CD4-positive, alpha-beta T cell treated with Interleukin-15 for 1 hour (primary cell): ENCODE measurements around the gene RASAL3.

Source experiments
- DNase-seq: peaks from one replicate; pipeline ENCODE4 v3.0.0-alpha.2; 2020

RASAL3 gene

GRCh38 chr19:15432629-15433518 lies 31.5 kb downstream of the RASAL3 start:
- peak; percentile 89 for DNase-seq

- DNase-seq, result no peak
These were observed 32.3 kb downstream of the RASAL3 start for GRCh38 chr19:15432018-15432494.

GRCh38 chr19:15431396-15432017 lies 32.8 kb downstream of the RASAL3 start:
- DNase-seq, result no peak

- DNase-seq, result no peak
These were observed 33.7 kb downstream of the RASAL3 start for GRCh38 chr19:15430526-15431120.

GRCh38 chr19:15429825-15430467 lies 34.4 kb downstream of the RASAL3 start:
- DNase-seq, result no peak

- DNase-seq, result no peak
These were observed 35.2 kb downstream of the RASAL3 start for GRCh38 chr19:15428956-15429824.

GRCh38 chr19:15427991-15428471 lies 36.3 kb downstream of the RASAL3 start:
- DNase-seq, result no peak

GRCh38 chr19:15427350-15427700 lies 37.0 kb downstream of the RASAL3 start:
- DNase-seq, result no peak

GRCh38 chr19:15426485-15427349 lies 37.6 kb downstream of the RASAL3 start:
- DNase-seq, result no peak

- DNase-seq, result no peak
These were observed 38.9 kb downstream of the RASAL3 start for GRCh38 chr19:15425321-15425950.

GRCh38 chr19:15424692-15425272 lies 39.6 kb downstream of the RASAL3 start:
- no peak for DNase-seq

GRCh38 chr19:15424121-15424520 lies 40.2 kb downstream of the RASAL3 start:
- no peak for DNase-seq

- no peak for DNase-seq
These were observed 41.2 kb downstream of the RASAL3 start for GRCh38 chr19:15423130-15423529.

GRCh38 chr19:15422296-15423075 lies 41.9 kb downstream of the RASAL3 start:
- no peak for DNase-seq

GRCh38 chr19:15421721-15422260 lies 42.6 kb downstream of the RASAL3 start:
- no peak for DNase-seq

- no peak for DNase-seq
These were observed 43.1 kb downstream of the RASAL3 start for GRCh38 chr19:15421136-15421695.

- DNase-seq, result no peak
These were observed 44.8 kb downstream of the RASAL3 start for GRCh38 chr19:15419413-15420025.
